ENCODE results near the gene DUOXA2.
A peak's percentile ranks its signal among the peaks of the same experiment; 100 is the strongest.

DUOXA2 gene

DNA sequence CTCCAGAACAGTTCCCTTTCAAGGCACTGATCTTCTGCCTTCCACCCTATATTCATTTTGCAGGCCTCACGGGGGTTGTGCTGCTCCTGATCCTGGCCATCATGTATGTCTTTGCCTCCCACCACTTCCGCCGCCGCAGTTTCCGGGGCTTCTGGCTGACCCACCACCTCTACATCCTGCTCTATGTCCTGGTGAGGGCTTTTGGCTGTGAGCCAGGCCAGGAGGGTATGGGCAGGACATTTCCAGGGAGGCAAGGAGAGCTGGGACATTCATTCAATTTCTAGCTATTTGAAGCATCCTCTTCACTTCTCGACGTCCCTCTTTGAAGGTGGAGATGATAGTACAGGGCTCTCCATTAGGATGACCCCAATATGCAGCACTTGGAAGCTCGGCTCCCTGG, 41.6 kb downstream of the DUOXA2 start:
- H3K27ac ChIP-seq (ENCODE audit: low read depth, low read length), result no peak overlapping the region
- H3K4me3 ChIP-seq (ENCODE audit: low read depth, low read length), result no peak overlapping the region
- no peaks in the 10 kb centered on the region for H3K9me3 ChIP-seq (ENCODE audit: control insufficient read depth, insufficient read depth, low read length)
- no peaks in the 10 kb centered on the region for H3K36me3 ChIP-seq (ENCODE audit: control insufficient read depth, insufficient read depth, low read length)
- no peaks in the 10 kb centered on the region for H3K27me3 ChIP-seq (ENCODE audit: control insufficient read depth, insufficient read depth, low read length)
- peaks cover 6% of the 10 kb centered on the region; the same call in 1 of the 2 replicates for H3K4me1 ChIP-seq (ENCODE audit: control insufficient read depth, insufficient read depth, low read length)
- H3K9ac ChIP-seq (ENCODE audit: low read depth, low read length), result no peak overlapping the region

DNA sequence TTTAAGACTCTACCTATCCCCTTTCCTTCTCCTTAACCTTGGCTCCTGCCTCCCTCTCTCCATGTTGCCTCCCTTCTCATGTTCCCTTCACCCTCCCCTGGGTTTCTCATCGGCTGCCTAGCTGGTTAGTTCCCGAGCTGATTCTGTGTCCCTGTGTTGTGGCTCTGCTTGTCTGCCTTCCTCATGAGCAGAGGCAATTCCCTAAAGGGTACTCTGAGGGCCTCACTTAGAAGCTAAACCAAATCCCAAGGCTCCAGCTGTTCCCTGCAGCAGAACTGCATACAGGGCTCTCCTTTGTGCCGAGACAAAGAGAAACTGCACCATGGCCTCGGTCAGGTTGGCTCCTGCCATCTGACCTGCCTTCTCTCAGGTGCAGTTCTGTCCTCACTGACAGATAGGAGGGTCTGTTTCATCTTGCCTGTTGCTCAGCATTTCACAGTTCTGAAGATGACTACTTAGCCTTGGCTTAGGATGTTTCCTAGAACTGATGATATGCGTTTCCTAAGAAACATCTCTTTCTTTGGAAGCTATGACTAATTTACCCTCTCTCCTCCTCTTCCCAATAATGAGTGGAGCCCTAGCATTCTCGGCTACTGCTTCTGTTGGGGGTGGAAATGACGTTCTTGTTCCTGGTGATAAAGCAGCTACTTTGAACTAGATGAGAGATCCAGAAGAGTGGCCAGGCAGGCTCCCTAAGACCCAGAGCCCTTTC, 42.8 kb downstream of the DUOXA2 start:
- Histone ChIP-seq H3K27ac (ENCODE audit: low read depth, low read length) (no peak overlapping the region), H3K9ac (ENCODE audit: low read depth, low read length) (no peak overlapping the region), H3K4me1 (ENCODE audit: control insufficient read depth, insufficient read depth, low read length) (peaks cover 6% of the 10 kb centered on the region; the same call in 1 of the 2 replicates), H3K27me3 (ENCODE audit: control insufficient read depth, insufficient read depth, low read length) (no peaks in the 10 kb centered on the region), H3K4me3 (ENCODE audit: low read depth, low read length) (no peak overlapping the region), H3K9me3 (ENCODE audit: control insufficient read depth, insufficient read depth, low read length) (no peaks in the 10 kb centered on the region), H3K36me3 (ENCODE audit: control insufficient read depth, insufficient read depth, low read length) (no peaks in the 10 kb centered on the region)

DNA sequence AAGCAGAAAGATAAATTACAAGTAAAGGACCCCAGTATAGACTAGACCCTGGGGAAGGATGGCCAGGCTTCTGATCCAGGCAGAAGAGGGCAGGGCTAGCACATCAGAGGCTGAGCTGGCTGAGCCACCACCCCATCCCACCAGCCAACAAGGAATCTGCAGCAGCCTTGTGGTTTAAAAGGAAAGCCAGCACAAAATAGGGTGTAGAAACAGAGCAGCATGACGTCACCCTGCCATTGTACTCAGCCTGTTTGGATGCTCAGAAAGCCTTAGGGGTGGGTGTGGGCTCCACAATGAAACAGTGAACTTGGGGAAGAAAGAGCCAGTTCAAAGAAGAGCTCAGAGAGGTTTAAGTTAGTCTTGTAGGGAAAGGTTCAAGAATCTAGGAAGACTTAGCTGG, 43.8 kb downstream of the DUOXA2 start:
- Histone ChIP-seq H3K4me3 (ENCODE audit: low read depth, low read length) (no peak overlapping the region), H3K36me3 (ENCODE audit: control insufficient read depth, insufficient read depth, low read length) (no peaks in the 10 kb centered on the region), H3K27me3 (ENCODE audit: control insufficient read depth, insufficient read depth, low read length) (no peaks in the 10 kb centered on the region), H3K27ac (ENCODE audit: low read depth, low read length) (no peak overlapping the region), H3K4me1 (ENCODE audit: control insufficient read depth, insufficient read depth, low read length) (peaks cover 9% of the 10 kb centered on the region), H3K9me3 (ENCODE audit: control insufficient read depth, insufficient read depth, low read length) (no peaks in the 10 kb centered on the region), H3K9ac (ENCODE audit: low read depth, low read length) (no peak overlapping the region)

DNA sequence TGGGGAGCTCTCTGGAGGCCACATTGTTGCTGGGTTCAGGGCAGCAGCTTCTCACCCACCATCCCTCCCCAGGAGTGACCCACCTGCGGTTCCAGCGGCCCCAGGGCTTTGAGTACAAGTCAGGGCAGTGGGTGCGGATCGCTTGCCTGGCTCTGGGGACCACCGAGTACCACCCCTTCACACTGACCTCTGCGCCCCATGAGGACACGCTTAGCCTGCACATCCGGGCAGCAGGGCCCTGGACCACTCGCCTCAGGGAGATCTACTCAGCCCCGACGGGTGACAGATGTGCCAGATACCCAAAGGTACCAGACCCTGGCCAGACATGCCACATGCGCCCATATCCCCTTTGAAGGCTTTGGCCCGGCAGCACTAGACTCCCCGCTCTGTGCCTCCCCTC, 47.5 kb downstream of the DUOXA2 start:
- Histone ChIP-seq H3K27ac (ENCODE audit: low read depth, low read length) (no peak overlapping the region), H3K4me1 (ENCODE audit: control insufficient read depth, insufficient read depth, low read length) (peaks cover 14% of the 10 kb centered on the region), H3K36me3 (ENCODE audit: control insufficient read depth, insufficient read depth, low read length) (no peaks in the 10 kb centered on the region), H3K27me3 (ENCODE audit: control insufficient read depth, insufficient read depth, low read length) (no peaks in the 10 kb centered on the region), H3K4me3 (ENCODE audit: low read depth, low read length) (no peak overlapping the region), H3K9me3 (ENCODE audit: control insufficient read depth, insufficient read depth, low read length) (no peaks in the 10 kb centered on the region), H3K9ac (ENCODE audit: low read depth, low read length) (no peak overlapping the region)

- H3K4me1 ChIP-seq (ENCODE audit: control insufficient read depth, insufficient read depth, low read length), result peaks cover 15% of the 10 kb centered on the region
- no peaks in the 10 kb centered on the region for H3K36me3 ChIP-seq (ENCODE audit: control insufficient read depth, insufficient read depth, low read length)
- H3K9ac ChIP-seq (ENCODE audit: low read depth, low read length), result no peak overlapping the region
- no peaks in the 10 kb centered on the region for H3K27me3 ChIP-seq (ENCODE audit: control insufficient read depth, insufficient read depth, low read length)
- H3K4me3 ChIP-seq (ENCODE audit: low read depth, low read length), result no peak overlapping the region
- H3K9me3 ChIP-seq (ENCODE audit: control insufficient read depth, insufficient read depth, low read length), result no peaks in the 10 kb centered on the region
- peak overlapping the region; percentile 8 for H3K27ac ChIP-seq (ENCODE audit: low read depth, low read length)
Observed at GRCh38 chr15:45162771-45163507, 48.8 kb downstream of the DUOXA2 start.

DNA sequence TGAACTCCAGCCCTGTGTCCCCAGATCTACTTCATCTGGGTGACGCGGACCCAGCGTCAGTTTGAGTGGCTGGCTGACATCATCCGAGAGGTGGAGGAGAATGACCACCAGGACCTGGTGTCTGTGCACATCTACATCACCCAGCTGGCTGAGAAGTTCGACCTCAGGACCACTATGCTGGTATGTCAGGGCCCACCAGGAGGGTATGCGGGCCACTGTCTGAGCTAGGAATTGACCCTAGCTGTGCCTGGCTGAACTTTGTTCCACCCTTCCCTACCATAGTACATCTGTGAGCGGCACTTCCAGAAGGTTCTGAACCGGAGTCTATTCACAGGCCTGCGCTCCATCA, 49.4 kb downstream of the DUOXA2 start:
- H3K9ac ChIP-seq (ENCODE audit: low read depth, low read length), result no peak overlapping the region
- no peak overlapping the region for H3K27ac ChIP-seq (ENCODE audit: low read depth, low read length)
- no peaks in the 10 kb centered on the region for H3K9me3 ChIP-seq (ENCODE audit: control insufficient read depth, insufficient read depth, low read length)
- no peaks in the 10 kb centered on the region for H3K36me3 ChIP-seq (ENCODE audit: control insufficient read depth, insufficient read depth, low read length)
- no peak overlapping the region for H3K4me3 ChIP-seq (ENCODE audit: low read depth, low read length)
- H3K27me3 ChIP-seq (ENCODE audit: control insufficient read depth, insufficient read depth, low read length), result no peaks in the 10 kb centered on the region
- H3K4me1 ChIP-seq (ENCODE audit: control insufficient read depth, insufficient read depth, low read length), result peaks cover 14% of the 10 kb centered on the region

DNA sequence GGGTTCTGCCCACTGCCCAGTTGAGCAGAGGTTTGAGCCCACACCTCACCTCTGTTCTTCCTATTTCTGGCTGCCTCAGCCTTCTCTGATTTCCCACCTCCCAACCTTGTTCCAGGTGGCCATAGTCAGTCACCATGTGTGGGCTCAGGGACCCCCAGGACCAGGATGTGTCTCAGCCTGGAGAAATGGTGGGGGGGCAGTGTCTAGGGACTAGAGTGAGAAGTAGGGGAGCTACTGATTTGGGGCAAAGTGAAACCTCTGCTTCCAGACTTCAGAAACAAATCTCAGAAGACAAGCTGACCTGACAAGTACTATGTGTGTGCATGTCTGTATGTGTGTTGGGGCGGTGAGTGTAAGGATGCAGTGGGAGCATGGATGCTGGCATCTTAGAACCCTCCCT, 50.8 kb downstream of the DUOXA2 start:
- Histone ChIP-seq H3K27me3 (ENCODE audit: control insufficient read depth, insufficient read depth, low read length) (no peaks in the 10 kb centered on the region), H3K9ac (ENCODE audit: low read depth, low read length) (no peak overlapping the region), H3K27ac (ENCODE audit: low read depth, low read length) (no peak overlapping the region), H3K4me3 (ENCODE audit: low read depth, low read length) (no peak overlapping the region), H3K9me3 (ENCODE audit: control insufficient read depth, insufficient read depth, low read length) (no peaks in the 10 kb centered on the region), H3K4me1 (ENCODE audit: control insufficient read depth, insufficient read depth, low read length) (peaks cover 25% of the 10 kb centered on the region), H3K36me3 (ENCODE audit: control insufficient read depth, insufficient read depth, low read length) (no peaks in the 10 kb centered on the region)

DNA sequence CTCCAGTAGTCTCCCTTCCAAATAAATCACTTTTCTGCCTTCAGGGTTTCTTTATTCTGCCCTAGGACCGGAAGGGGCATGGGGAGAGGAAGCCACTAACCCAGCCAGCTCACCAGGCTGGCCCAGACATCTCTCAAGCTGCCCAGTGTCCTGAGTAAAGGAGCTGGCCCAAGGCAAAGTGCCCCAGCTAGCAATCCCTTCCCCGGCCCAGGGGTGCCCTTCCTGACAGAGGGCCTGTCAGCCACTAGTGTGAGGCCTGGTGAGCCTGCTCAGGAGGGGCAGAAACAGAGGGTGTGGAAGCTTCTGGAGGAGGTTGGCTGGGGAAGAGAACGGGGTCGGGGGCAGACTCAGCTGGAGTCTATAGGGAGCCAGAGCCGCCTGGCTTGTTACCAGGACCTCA, 51.4 kb downstream of the DUOXA2 start:
- H3K27me3 ChIP-seq (ENCODE audit: control insufficient read depth, insufficient read depth, low read length), result no peaks in the 10 kb centered on the region
- H3K4me3 ChIP-seq (ENCODE audit: low read depth, low read length), result no peak overlapping the region
- no peak overlapping the region for H3K27ac ChIP-seq (ENCODE audit: low read depth, low read length)
- no peak overlapping the region for H3K9ac ChIP-seq (ENCODE audit: low read depth, low read length)
- H3K4me1 ChIP-seq (ENCODE audit: control insufficient read depth, insufficient read depth, low read length), result peaks cover 30% of the 10 kb centered on the region
- H3K36me3 ChIP-seq (ENCODE audit: control insufficient read depth, insufficient read depth, low read length), result no peaks in the 10 kb centered on the region
- no peaks in the 10 kb centered on the region for H3K9me3 ChIP-seq (ENCODE audit: control insufficient read depth, insufficient read depth, low read length)

DNA sequence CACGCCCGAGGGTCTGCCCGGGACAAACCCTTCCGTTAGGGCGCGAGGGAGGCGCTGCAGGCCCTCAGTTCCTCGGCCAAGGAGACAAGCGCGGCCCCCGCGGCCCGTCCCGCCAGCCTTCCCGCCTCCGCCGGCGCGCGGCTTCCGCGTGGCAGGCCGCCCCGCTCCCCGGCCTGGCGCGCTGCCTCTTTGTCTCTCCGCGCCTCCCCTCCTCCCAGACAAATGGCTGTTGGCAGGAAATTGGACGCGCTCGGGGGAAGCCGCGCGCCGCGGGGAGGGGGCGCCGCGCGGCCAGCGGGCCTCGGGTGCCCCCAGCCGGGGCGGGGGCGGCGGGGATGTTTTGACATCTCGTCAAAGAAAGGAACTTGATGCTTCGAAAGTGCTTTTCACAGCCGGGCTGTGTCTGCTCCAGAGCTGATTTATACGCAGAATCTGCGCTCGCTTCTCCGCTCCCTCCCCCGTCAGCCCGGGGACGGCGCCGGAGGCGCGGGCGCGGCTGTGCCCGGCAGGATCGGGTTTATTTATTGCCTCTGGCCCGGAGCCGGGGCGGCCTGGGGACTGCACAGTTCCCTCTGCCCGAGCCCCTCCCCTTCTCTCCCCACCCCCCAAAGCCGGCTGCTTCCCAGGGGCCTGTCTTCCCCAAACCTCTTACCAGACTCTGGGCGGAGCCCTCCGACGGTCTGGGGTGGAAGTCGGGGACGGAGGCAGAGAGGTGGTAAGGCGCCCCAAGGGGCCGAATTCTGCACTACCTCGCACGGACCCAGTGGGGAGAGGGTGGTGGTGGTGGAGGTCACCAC, 52.9 kb downstream of the DUOXA2 start:
- Histone ChIP-seq H3K4me1 (ENCODE audit: control insufficient read depth, insufficient read depth, low read length) (peaks cover 30% of the 10 kb centered on the region), H3K9me3 (ENCODE audit: control insufficient read depth, insufficient read depth, low read length) (no peaks in the 10 kb centered on the region), H3K27ac (ENCODE audit: low read depth, low read length) (peak overlapping the region; percentile 98), H3K27me3 (ENCODE audit: control insufficient read depth, insufficient read depth, low read length) (no peaks in the 10 kb centered on the region), H3K36me3 (ENCODE audit: control insufficient read depth, insufficient read depth, low read length) (peaks cover 2% of the 10 kb centered on the region; the same call in 1 of the 2 replicates), H3K9ac (ENCODE audit: low read depth, low read length) (peak overlapping the region; percentile 93), H3K4me3 (ENCODE audit: low read depth, low read length) (peak overlapping the region; percentile 71)

DNA sequence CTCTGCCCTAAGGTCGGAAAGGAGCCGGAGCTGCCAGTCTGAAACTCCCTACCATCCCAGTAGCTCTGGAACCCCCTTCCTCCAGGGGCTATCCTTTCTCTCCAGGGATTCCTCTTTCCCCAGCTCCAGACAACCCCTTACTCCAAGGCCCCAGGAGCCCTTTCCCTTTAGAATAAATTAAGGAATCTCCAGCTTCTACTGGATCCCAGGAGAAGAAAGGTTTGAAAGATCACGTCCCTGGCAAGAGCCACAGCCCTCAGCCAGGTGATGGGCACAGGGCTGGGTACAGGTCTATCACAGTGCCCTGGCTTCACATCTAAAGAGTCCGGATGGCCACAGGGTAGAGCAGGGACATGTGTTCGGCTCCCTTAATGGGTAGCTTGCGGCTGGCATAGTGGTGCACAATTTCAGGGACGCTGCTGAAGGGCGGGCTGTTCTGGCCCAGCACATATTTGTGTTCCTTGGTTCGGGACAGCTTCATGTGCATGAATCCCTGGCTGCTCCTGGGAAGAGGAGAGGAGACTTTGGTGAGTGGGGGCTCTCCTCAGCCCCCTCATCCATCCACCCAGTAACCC, 53.6 kb downstream of the DUOXA2 start:
- no peaks in the 10 kb centered on the region for H3K27me3 ChIP-seq (ENCODE audit: control insufficient read depth, insufficient read depth, low read length)
- H3K9ac ChIP-seq (ENCODE audit: low read depth, low read length), result no peak overlapping the region
- peak overlapping the region; percentile 98 for H3K27ac ChIP-seq (ENCODE audit: low read depth, low read length)
- H3K4me3 ChIP-seq (ENCODE audit: low read depth, low read length), result peak overlapping the region; percentile 71
- H3K9me3 ChIP-seq (ENCODE audit: control insufficient read depth, insufficient read depth, low read length), result no peaks in the 10 kb centered on the region
- H3K4me1 ChIP-seq (ENCODE audit: control insufficient read depth, insufficient read depth, low read length), result peaks cover 29% of the 10 kb centered on the region
- H3K36me3 ChIP-seq (ENCODE audit: control insufficient read depth, insufficient read depth, low read length), result peaks cover 2% of the 10 kb centered on the region; the same call in 1 of the 2 replicates

Data from HUES48 (cell line).